Peyer's patch (tissue), 4 donors: ENCODE data around the gene ATP6AP2. TPM values are rescaled to one million over a fixed set of nuclear protein-coding genes. Genes with fewer than 3 reads are reported as not detected.

Source experiments
- DNase-seq, 3 donors: peaks; one replicate each; pipeline ENCODE4 v3.0.0-alpha.2; 2017 to 2019
- H3K27ac ChIP-seq, 4 donors: fragments of 200-600 bp; sonication (generic); one replicate each; pipeline ENCODE4 v1.5.1; 2016 to 2019
- H3K27me3 ChIP-seq, 2 donors: fragments of 200-600 bp; sonication (generic); one replicate each; pipeline ENCODE4 v1.5.1; 2019
- H3K36me3 ChIP-seq, 3 donors: fragments of 200-600 bp; sonication (generic); one replicate each; pipeline ENCODE4 v1.5.1; 2016 to 2019
- H3K4me1 ChIP-seq, 4 donors: fragments of 200-600 bp; sonication (generic); one replicate each; pipeline ENCODE4 v1.5.1; 2016 to 2019
- H3K4me3 ChIP-seq, 4 donors: fragments of 200-600 bp; sonication (generic); 1 replicate in 3 of 4; 2 replicates in 1 of 4; pipeline ENCODE4 v1.5.1; 2016 to 2019; ENCODE audit warnings: mild to moderate bottlenecking in 1 of 4
- H3K9me3 ChIP-seq, 4 donors: fragments of 200-600 bp; sonication (generic); one replicate each; pipeline ENCODE4 v1.5.1; 2016 to 2019; ENCODE audit warnings: mild to moderate bottlenecking in 1 of 4
- POLR2A ChIP-seq, 2 donors: fragments of 450-650 bp; IDR thresholded peaks; one replicate each; pipeline ENCODE4 v1.5.1; 2017; ENCODE audit warnings: antibody characterized with exemption in 2 of 2, mild to moderate bottlenecking in 2 of 2, moderate library complexity in 2 of 2
- total RNA-seq, 4 donors: library from RNA; depleted of rRNA; stranded (reverse); fragments of >200 nt; gene quantifications; one replicate each; pipeline ENCODE4 v1.1.0, GENCODE V29; 2016
- TF ChIP-seq, protein P1 (sequence below), 6 experiments: fragments of 450-650 bp in 4 of 6; fragments of 200-600 bp in 2 of 6; sonication (generic) in 1 of 6; IDR thresholded peaks; one replicate each; pipeline ENCODE4 v1.5.1; 2017 to 2019; ENCODE audit warnings: antibody characterized with exemption in 6 of 6, mild to moderate bottlenecking in 3 of 6, moderate library complexity in 1 of 6

ATP6AP2 gene, protein sequence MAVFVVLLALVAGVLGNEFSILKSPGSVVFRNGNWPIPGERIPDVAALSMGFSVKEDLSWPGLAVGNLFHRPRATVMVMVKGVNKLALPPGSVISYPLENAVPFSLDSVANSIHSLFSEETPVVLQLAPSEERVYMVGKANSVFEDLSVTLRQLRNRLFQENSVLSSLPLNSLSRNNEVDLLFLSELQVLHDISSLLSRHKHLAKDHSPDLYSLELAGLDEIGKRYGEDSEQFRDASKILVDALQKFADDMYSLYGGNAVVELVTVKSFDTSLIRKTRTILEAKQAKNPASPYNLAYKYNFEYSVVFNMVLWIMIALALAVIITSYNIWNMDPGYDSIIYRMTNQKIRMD
- total RNA-seq, result 10 to 100 TPM; 11.6 to 76.0 (median 50.8) TPM

DNA sequence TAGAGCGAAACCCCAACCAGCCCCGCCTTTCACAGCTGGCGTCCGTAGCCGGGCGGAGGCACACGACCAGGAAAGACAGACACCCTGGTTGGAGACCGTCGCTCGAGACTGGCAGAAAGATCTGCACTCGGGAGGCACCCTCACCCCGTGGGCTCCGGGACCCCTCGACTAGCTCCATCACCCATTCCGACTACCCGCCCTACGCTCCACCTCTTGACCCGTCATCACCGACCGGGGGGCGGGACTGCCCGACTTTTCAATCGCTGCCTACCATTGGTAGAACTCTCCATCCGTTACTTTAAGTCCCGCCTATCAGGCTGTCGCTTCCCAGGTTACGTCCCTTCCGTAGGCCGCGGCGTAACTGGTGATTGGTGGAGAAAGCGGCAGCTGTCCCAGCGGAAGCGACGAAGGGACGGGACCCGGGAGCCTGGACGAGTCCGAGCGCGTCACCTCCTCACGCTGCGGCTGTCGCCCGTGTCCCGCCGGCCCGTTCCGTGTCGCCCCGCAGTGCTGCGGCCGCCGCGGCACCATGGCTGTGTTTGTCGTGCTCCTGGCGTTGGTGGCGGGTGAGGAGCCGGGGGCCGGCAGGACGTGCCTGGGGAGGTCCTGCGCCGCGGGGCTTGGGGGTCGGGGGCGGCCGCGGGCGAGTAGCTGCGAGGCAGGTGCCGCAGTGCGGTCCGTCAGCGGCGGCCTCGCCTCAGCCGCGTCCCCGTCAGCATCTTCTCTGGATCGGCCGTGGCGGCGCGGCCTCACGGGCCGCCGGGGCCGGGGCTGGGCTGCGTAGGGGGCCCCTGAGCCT lies at the start of gene ATP6AP2:
Gene ATP6AP2, plus strand, starts transcription at position 434 of the 799 bp plus-strand sequence. Its CDS starts 96 bp downstream, at position 530.
- no peaks in the 10 kb centered on the region for H3K36me3 ChIP-seq
- peak within 1 kb of the TSS; percentile 67 to 97 (median 82) for H3K4me3 ChIP-seq
- TF ChIP-seq, protein P1, sequence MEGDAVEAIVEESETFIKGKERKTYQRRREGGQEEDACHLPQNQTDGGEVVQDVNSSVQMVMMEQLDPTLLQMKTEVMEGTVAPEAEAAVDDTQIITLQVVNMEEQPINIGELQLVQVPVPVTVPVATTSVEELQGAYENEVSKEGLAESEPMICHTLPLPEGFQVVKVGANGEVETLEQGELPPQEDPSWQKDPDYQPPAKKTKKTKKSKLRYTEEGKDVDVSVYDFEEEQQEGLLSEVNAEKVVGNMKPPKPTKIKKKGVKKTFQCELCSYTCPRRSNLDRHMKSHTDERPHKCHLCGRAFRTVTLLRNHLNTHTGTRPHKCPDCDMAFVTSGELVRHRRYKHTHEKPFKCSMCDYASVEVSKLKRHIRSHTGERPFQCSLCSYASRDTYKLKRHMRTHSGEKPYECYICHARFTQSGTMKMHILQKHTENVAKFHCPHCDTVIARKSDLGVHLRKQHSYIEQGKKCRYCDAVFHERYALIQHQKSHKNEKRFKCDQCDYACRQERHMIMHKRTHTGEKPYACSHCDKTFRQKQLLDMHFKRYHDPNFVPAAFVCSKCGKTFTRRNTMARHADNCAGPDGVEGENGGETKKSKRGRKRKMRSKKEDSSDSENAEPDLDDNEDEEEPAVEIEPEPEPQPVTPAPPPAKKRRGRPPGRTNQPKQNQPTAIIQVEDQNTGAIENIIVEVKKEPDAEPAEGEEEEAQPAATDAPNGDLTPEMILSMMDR (IDR thresholded peaks at IDR 0.05), result no peak
- TF ChIP-seq POLR2A (IDR thresholded peaks at IDR 0.05), result peak; percentile 70 to 82
- peak within 1 kb of the TSS; percentile 87 to 96 (median 94) for H3K27ac ChIP-seq
- peak; percentile 89 to 96 (median 89) for DNase-seq
- no peaks in the 10 kb centered on the region for H3K9me3 ChIP-seq
- H3K4me1 ChIP-seq, result peaks cover 0 to 7% (median 0%) of the 10 kb centered on the region in 4 donors
- H3K27me3 ChIP-seq, result no peaks in the 10 kb centered on the region

DNA sequence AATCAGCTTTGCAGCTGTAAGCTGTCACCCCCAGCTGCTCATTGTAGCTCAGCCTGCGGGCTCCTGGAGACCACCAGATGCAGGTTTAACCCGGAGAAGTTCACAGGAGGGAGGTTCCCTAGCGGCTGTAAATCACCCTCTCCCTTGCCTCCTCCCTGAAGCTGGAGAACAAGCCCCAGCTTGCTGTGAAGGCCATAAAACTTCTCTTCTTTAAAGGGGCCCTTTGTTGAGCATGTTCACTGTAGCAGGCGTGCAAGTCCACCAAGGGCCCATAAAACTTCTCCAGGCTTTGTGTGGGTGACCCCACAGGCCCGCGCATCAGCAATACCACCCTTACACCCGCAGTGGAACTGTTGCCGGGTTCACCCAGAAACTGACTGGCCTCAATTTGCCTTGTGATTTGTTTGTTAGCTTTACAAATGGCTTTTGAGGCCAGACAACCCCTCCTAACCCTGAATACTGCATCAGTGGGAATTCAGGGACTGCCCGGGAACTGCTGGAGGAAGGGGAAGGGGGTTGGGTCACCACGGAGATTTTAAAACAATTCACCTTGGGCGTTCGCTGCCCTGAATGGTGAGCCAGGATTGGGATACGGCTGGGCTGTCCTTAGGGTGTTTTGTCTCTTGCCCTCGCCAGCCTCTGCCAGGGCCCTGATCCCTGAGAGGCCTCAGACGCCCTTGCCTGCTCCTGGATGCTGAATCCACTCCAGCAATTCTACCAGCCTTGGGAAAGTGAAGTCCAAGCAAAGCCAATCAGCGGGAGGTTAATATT lies 49.5 kb upstream of the ATP6AP2 start:
- Histone ChIP-seq H3K4me1 (no peaks in the 10 kb centered on the region), H3K27ac (no peak overlapping the region), H3K4me3 (no peak overlapping the region), H3K9me3 (no peaks in the 10 kb centered on the region), H3K36me3 (no peaks in the 10 kb centered on the region), H3K27me3 (no peaks in the 10 kb centered on the region)
- no peak for TF ChIP-seq POLR2A (IDR thresholded peaks at IDR 0.05)
- TF ChIP-seq, protein P1 (IDR thresholded peaks at IDR 0.05), result no peak
- no peak for DNase-seq

GRCh38 chrX:40537310-40537709 lies 43.5 kb upstream of the ATP6AP2 start:
- H3K27ac ChIP-seq, result no peak overlapping the region
- H3K36me3 ChIP-seq, result no peaks in the 10 kb centered on the region
- no peak for DNase-seq
- no peaks in the 10 kb centered on the region for H3K9me3 ChIP-seq
- no peaks in the 10 kb centered on the region for H3K27me3 ChIP-seq
- H3K4me1 ChIP-seq, result no peaks in the 10 kb centered on the region
- TF ChIP-seq, protein P1 (IDR thresholded peaks at IDR 0.05), result no peak
- TF ChIP-seq POLR2A (IDR thresholded peaks at IDR 0.05), result no peak
- no peak overlapping the region for H3K4me3 ChIP-seq

- no peak for DNase-seq
Observed at GRCh38 chrX:40538406-40538805, 42.4 kb upstream of the ATP6AP2 start.

More at GRCh38 chrX:40538406-40538805, 42.4 kb upstream of the ATP6AP2 start:
- no peaks in the 10 kb centered on the region for H3K36me3 ChIP-seq
- no peak overlapping the region for H3K27ac ChIP-seq
- TF ChIP-seq, protein P1 (IDR thresholded peaks at IDR 0.05), result no peak
- no peak for TF ChIP-seq POLR2A (IDR thresholded peaks at IDR 0.05)
- no peaks in the 10 kb centered on the region for H3K27me3 ChIP-seq
- no peaks in the 10 kb centered on the region for H3K4me1 ChIP-seq
- no peak overlapping the region for H3K4me3 ChIP-seq
- no peaks in the 10 kb centered on the region for H3K9me3 ChIP-seq
